Dedifferentiated amniotic fluid mesenchymal stem cell (primary cell): ENCODE results near the gene TBC1D22A.

Experiments
- DNase-seq: peaks from one replicate; pipeline ENCODE4 v3.0.0-alpha.2; 2016; ENCODE audit errors: extremely low spot score

TBC1D22A gene

GRCh38 chr22:47032091-47032943 is 269.9 kb downstream of the TBC1D22A start:
- DNase-seq: no peak

DNA sequence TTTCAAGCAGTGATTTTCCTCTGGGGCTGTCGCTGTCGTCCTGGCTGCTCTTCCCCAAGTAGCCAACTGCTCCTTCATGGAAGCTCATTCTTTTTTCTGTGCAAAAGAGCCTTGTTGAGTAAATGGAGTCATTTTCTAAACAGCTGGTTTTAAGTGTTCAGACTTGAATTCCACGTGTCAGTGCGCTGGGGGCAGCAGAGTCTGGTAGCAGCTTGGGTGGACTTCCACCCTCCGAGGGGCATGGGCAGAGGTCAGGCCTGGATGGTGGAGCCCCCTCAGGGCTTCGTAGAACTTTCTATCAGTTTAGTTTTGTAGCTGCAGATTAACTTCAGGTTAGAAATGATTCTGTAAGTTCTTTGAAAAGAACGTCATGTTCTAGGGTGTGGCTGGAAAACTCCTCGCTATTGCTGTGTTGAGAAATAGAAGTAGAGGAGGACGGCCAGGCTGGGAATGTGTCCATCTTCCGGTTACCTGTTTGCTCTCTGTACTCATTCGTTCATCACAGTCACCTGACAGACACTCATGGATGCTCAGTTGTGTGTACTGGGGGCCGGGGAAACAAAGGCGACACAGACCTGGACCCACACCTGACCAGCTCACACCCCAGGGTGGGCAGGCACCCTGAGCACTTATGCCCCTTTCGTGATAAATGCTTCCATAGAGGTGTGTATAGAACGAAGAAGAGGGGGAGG is 270.7 kb downstream of the TBC1D22A start:
- DNase-seq: no peak

DNA sequence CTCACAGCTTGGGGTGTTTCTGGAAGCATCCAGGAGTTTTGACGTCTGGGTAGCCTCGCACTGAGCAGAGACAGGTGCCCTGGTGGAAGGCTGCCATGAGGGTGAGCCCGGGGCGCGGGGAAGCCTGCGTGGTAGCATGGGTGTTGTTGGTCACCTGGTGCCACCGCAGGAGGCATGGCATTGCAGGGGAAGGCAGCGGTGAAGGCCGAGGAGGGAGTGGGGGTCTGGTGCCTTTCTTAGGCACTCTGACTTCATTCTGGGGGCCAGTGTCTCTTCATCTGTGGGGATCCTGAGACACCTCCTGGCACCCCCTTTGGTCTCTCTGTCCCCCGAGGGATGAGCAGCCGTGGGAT is 271.2 kb downstream of the TBC1D22A start:
- DNase-seq: no peak

DNA sequence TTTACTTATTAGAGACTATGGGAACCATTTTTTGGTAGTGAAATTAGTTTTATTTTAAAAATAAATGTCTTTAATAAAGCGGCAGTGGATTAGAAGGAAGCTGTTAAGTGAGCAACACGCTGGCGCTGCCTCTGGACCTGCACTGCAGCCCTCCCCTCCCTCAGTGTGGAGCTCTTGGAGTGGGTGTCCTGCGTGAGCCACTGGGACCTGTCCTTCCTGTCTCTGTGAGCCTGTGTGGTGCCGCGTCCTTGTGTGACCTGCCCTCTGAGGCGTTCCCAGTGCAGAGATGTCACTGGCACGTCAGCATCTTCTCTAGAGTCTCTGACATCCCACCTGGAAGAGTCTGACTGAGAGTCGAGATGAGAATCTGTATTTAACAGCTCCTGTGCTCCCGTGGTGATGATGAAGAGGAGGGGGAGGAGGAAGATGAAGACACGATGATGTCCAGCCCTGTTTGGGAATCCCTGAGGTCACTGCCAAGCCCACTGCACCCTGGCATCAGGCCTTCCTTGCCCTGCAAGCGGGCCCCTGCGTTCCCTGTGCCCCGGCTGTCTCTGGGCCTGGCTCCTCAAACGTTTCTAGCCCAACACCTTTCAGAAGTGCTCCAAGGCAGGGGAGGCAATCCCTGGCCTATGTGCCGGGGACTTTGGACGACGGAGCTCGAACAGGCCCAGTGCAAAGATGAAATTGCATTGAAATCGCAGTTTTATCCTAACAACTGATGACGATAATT is 271.8 kb downstream of the TBC1D22A start:
- no peak for DNase-seq

- DNase-seq: no peak
Measured at GRCh38 chr22:47034905-47035419, 272.5 kb downstream of the TBC1D22A start.

DNA sequence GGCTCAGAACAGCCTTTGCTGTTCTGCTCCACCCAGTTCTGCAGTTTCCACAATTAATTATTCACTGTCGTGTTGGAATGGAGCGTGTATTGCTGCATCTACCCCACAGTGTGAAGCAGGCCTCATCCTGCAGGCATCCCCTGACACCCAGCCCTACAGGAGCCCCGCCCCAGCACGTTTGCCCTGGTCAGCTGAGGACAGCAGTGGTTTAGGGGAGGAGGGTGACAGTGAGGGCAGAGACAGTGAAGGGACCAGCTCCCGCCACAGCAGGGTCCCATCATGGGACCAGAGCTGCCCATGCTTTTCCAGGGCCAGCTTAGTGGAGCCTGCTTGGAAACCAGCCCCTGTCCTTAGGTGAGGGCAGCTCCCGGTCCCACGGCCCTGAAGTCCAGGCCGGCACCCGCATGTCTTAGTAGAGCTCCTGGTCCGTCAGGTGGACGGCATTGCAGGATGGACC is 273.0 kb downstream of the TBC1D22A start:
- no peak for DNase-seq

- no peak for DNase-seq
Measured at GRCh38 chr22:47036352-47036751, 273.9 kb downstream of the TBC1D22A start.

GRCh38 chr22:47036936-47037485 is 274.6 kb downstream of the TBC1D22A start:
- DNase-seq: no peak

GRCh38 chr22:47038206-47038835 is 275.9 kb downstream of the TBC1D22A start:
- DNase-seq: no peak

GRCh38 chr22:47039356-47039755 is 276.9 kb downstream of the TBC1D22A start:
- no peak for DNase-seq

- DNase-seq: no peak
Measured at GRCh38 chr22:47040486-47041270, 278.2 kb downstream of the TBC1D22A start.

GRCh38 chr22:47041271-47042115 is 279.0 kb downstream of the TBC1D22A start:
- no peak for DNase-seq

DNA sequence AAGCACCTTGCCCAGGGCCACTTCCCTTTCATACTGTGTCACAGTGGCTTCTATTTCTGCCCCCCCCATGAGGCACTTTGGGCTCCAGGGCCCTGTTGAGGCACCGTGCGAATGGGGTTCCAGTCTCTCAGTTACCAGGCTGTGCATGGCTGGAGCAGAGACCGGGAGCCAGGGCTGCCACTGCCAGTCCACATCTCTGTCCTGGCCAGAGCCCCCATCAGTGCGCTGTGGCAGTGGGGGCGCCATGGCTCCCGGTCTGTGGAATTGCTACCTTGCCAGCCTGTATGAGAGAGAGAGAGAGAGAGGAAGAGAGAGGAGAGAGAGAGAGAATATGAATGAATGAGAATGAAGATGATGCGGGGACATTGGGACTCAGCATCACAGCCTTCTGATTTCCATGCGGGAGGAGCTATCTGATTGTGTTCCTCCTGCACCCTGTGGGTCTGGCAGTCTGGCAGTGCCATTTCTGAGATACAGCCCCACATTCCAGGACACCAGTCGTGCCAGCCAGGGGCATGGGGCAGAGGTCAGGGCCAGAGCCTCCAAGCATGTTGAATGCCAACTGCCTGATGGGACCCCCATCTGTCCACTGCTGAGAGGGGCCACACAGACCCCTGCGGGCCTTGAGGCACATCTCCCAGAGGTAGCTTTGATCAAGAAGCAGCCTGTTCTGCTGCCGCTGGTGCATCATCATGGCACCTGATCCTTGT is 279.8 kb downstream of the TBC1D22A start:
- DNase-seq: no peak

DNA sequence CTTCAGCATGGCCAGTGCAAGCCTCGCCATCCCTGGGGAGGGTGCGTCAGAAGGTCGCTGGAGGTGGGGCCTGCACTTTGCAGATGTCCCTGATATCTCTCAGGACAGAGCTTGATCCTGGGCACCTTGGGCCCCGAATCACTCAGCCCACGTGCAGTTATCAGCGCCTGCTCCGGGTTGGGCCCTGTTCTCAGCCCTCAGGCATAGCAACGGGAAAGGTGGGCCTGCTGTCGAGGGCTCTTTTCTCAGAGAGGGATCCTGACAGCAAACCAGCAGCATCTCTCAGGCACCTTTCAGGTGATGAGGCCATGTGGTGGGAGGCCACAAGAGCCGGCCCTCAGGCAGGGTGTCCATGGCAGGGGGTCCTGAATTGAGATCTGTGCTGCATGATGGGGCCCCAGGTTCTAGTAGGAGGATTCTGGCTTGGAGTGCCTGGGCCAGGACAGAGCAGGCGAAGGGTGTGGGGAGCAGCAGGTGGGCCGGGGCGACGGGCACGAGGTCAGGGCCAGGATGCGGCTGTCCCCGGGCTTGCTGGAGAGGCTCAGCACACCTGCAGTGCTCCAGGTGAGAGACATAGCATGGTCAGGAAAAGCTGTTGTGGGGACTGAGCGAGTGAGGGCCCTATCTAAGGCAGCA is 280.5 kb downstream of the TBC1D22A start:
- DNase-seq: no peak

DNA sequence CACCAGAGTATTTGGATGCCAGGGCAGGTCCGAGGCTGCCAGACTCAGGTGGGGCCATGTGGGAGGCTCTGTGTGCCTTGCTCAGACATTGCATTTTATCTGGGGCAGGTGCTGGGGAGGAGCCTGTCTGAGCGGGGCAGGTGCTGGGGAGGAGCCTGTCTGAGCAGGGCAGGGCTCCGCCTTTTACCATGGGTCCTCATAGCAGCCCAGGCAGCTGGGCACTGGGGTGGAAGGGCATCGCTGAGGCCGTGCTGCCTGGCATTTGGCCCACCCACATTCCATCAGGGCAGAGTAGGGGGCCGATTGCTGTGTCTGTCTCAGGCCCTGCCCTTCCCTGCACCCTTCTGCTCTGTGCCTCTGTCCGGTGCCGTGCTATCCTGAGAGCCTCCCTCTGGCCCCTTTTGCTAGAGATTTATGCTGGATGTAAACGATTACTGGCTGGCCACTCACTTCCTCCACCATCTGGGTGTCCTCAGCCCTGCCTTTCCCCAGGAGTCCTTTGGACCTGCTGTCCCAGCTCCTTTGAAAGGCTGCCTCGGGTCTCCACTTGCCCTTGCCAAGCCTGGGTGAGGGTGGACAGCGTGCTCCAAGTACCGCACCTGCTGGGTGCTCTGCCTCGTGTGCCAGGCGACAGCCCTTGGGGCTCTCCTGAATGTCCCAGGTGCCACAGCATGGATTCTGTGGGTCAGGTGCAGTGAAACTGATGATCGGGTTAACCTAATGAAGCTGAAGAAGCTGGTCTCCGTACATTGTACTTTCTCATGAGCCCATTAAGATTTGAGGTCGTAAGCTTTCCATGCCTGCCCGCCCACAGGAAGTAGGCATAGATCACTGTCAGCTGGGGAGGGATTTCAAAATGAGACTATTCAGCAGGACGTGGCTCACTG is 281.6 kb downstream of the TBC1D22A start:
- DNase-seq: no peak

- no peak for DNase-seq
Measured at GRCh38 chr22:47044722-47045535, 282.5 kb downstream of the TBC1D22A start.
